H1 (cell line): ENCODE results near the gene CAMK2D. TPM values are rescaled to one million over a fixed set of nuclear protein-coding genes. Genes with fewer than 3 reads are reported as not detected.

Source experiments
- CBX5 ChIP-seq: fragments of 300-800, 300-1000 bp; sonication (generic); IDR thresholded peaks from 2 replicates; pipeline ENCODE4 v1.7.1; 2016; ENCODE audit warnings: antibody characterized with exemption, low read length, low read depth
- KDM4A ChIP-seq: IDR thresholded peaks from one replicate; pipeline ENCODE4 v1.7.1; 2012; ENCODE audit warnings: low read depth, mild to moderate bottlenecking, moderate library complexity, low read length, inconsistent platforms; ENCODE audit not compliant: severe bottlenecking
- ZNF274 ChIP-seq: IDR thresholded peaks from 2 replicates; pipeline ENCODE4 v1.7.0; 2012; ENCODE audit warnings: low read length, borderline replicate concordance; ENCODE audit errors: extremely low read depth
- polyA plus RNA-seq, 7 experiments: library from polyadenylated mRNA; depleted of rRNA in 3 of 7; stranded (reverse) in 5 of 7; unstranded in 2 of 7; fragments of >200 nt in 5 of 7; fragments of 200-250 nt in 2 of 7; gene quantifications; 1 replicate in 5 of 7; 2 replicates in 1 of 7; 4 replicates in 1 of 7; pipeline versions ENCODE4 v1.2.1 to v1.2.3, GENCODE V29; 2011 to 2013; ENCODE audit warnings: missing spikeins in 2 of 7, mixed read lengths in 2 of 7
- total RNA-seq: library from RNA; stranded (reverse); fragmentation: NEBNext Ultra II Directional; extraction: Animal tissue kit (Norgen Biotek cat#: 25700); gene quantifications from 2 replicates; pipeline ENCODE4 v1.2.1, GENCODE V29; 2021

The CAMK2D gene
- total and polyA plus RNA-seq, 2 of the 8 experiments (the other 6 are each of a cell fraction or from before 2014, with no cell fraction given), result 3.2 to 7.0 TPM

- no peak for TF ChIP-seq KDM4A
- TF ChIP-seq ZNF274, result no peak
- TF ChIP-seq CBX5, result no peak
Measured at GRCh38 chr4:113763029-113763285, 1.4 kb upstream of the CAMK2D start (continued).
